ENCODE measurements around the gene ACTBL2.

ACTBL2 gene

DNA sequence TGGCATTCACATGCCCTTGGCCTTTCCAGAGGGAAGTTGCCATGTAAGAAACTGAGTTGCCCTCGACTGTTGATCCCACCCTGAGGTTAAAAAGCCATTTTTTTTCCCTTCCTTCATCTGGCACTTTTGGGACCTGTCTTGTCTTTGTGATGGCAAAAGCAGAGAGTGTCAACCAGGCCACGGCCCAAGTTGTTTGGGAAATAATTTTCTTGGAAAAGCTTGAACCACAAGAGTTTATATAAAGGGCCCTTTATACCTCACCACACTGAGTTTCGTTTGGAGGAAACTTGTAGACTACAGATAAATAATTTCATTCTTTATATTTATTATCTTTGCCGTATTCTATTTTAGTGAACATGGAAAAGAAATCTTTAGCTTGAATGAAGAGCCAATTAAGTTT, 34.3 kb downstream of the ACTBL2 start:
- no peak for DNase-seq

- no peak for DNase-seq
Observed at GRCh38 chr5:57447658-57448057, 35.0 kb downstream of the ACTBL2 start.

DNA sequence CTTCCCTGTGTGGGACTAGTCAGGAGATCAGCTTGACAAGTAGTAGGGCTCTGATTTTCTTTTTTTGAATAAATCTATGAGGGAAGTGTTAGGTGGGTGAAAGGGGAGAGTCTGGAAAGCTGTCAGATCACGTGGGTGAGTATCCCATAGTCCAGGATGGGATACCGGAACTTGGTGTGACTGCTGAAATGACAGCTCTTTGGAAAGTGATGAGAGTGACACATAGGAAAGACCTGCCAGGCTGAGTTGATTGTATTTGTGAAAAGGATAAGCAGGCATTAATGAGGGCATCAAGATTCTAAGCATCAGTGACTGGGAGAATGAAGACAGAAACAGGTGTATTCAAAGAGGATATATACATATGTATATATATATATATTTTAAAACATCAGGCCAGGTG, 35.6 kb downstream of the ACTBL2 start:
- no peak for DNase-seq

- no peak for DNase-seq
Observed at GRCh38 chr5:57445705-57446037, 36.9 kb downstream of the ACTBL2 start.

DNA sequence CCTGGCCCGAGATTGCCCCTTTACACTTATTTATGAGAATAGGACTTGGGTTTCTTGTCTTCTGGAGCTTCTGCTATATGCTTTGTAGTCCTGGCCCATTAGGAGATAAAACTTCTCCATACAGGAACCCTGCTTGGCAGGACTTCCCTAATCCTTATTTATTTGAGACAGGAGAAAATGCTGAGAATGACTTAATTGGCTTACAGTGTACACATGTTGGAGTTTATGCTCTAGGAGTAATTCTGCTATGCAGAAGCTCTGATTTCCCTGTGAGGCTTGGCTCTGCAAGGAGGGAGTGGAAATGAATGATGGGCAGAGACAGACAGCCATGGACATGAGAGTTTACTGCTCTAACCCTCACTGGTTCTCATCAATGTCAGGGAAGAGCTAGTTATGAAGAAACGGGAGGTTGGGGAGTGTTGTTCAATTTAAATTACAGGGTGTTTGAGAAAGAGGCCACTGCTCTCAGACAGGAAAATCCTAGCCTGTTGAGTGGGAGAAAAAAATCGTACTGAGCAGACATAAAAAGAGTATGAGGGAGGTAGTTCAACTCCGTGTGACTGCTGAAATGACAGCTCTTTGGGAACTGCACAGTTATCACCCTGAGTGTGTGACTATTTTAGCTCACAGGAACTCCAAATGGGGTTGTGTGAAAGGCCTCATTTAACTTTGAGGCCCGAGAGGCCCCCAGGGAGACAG, 37.5 kb downstream of the ACTBL2 start:
- no peak for DNase-seq

GRCh38 chr5:57442080-57442839, 40.4 kb downstream of the ACTBL2 start:
- no peak for DNase-seq

DNA sequence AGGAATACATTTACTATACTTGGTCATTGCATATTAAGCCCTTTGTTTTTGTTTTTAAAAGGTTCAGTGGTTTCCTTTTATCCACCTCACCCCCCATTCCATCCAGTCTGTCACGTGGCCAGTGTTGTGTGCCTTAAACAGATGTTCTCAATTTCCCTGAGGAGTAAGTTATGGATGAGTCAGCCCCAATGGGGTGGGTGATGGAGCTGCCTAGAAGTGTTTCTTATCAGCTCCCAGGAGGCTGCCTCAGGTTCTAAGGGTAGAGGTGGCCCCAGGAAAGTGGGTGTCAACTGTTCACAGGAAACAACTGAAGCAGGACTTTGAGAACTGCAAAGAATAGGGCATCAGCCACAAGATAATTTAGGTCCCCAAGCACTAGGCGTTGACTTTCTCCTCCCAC, 41.1 kb downstream of the ACTBL2 start:
- no peak for DNase-seq

- no peak for DNase-seq
Observed at GRCh38 chr5:57439601-57440000, 43.0 kb downstream of the ACTBL2 start.

- DNase-seq, result no peak
Observed at GRCh38 chr5:57437976-57438805, 44.4 kb downstream of the ACTBL2 start.

- DNase-seq, result no peak
Observed at GRCh38 chr5:57436586-57436985, 46.0 kb downstream of the ACTBL2 start.

GRCh38 chr5:57435701-57436134, 46.9 kb downstream of the ACTBL2 start:
- DNase-seq, result no peak

DNA sequence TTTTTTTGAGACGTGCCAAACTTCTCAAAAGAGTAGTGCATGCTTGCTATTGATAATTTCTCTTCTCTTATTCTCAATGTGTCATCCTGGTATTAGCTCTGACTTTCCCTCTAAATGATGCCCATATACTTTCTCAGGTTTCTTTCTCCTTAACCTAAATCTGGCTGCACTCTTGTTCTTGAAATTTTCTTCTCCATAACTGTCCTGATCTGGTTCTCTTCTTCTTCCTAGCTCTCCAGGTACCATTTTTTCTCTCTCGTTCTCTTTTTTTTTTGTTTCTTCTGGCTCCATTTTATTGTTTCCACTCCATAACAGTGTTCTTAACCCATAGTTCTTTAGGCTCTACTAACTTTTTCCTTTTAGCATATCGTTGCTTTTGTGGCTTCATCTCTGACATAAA, 47.9 kb downstream of the ACTBL2 start:
- DNase-seq, result no peak

DNA sequence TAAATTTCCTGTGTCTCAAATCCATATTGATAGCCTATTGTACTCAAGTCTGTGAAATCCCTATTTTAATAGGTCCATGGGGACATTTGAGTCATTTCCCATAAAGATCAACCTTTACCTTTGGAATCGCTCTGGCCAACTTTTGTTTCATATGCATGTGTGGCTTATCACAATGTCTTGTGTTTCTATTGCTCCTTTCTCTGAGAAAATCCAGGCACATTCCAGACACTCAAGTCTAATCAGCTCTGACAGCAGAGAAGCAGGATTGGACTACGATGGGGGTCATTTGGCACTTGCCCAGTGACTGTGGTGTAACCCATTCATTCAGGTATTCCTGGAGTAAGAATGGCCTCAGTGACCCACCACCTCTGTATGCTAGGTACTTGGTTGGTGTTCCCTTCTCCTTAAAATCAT, 48.4 kb downstream of the ACTBL2 start:
- no peak for DNase-seq

- no peak for DNase-seq
Observed at GRCh38 chr5:57432876-57433275, 49.7 kb downstream of the ACTBL2 start.

DNA sequence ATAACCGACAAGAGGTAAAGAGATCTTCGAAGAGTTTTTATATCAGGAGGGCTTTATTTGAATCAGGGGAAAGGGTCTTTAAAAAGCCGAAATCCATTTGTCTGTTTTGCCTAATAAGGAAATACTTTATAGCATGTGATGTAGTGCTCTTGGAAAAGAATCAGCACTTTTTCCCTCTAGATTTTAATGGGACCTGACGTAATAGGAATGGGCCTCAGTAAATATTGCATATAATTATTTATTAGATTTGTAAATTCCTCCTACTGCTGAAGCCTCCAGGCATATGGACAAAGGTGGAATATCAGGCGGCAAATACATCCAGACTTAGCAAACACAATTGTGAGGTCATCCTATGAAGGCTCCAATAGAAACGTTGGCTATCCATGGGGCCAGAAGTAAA, 50.9 kb downstream of the ACTBL2 start:
- no peak for DNase-seq

Data from stimulated activated CD8-positive, alpha-beta memory T cell treated with anti-CD3 and anti-CD28 coated beads, Interleukin-4, amount 100 ng/mL, for 48 hours (primary cell).